Stimulated activated CD4-positive, alpha-beta T cell treated with anti-CD3 and anti-CD28 coated beads, Interleukin-4, amount 100 ng/mL, for 24 hours (primary cell): ENCODE results near the gene TMEM255B.
"Not testable (repeated sequence)": the region's sequence is repeated elsewhere in the genome, so short reads cannot be mapped to it uniquely, and the experiment has no call there.

ENCODE experiments used
- DNase-seq: peaks from one replicate; pipeline ENCODE4 v3.0.0-alpha.2; 2020

Gene TMEM255B

GRCh38 chr13:113820813-113821651 lies 62.0 kb downstream of the TMEM255B start:
- no peak for DNase-seq

- no peak for DNase-seq
Observed at GRCh38 chr13:113821847-113822246, 62.8 kb downstream of the TMEM255B start.

- DNase-seq, result no peak
Observed at GRCh38 chr13:113822266-113822665, 63.2 kb downstream of the TMEM255B start.

- DNase-seq, result no peak
Observed at GRCh38 chr13:113822956-113823744, 64.1 kb downstream of the TMEM255B start.

- DNase-seq, result no peak
Observed at GRCh38 chr13:113823771-113824170, 64.7 kb downstream of the TMEM255B start.

GRCh38 chr13:113825841-113826240 lies 66.8 kb downstream of the TMEM255B start:
- DNase-seq, result no peak

- DNase-seq, result not testable (repeated sequence)
Observed at GRCh38 chr13:113826446-113826845, 67.4 kb downstream of the TMEM255B start.

- DNase-seq, result no peak
Observed at GRCh38 chr13:113827021-113827420, 68.0 kb downstream of the TMEM255B start.

- no peak for DNase-seq
Observed at GRCh38 chr13:113828282-113828825, 69.3 kb downstream of the TMEM255B start.

- not testable (repeated sequence) for DNase-seq
Observed at GRCh38 chr13:113830426-113830950, 71.5 kb downstream of the TMEM255B start.

- DNase-seq, result no peak
Observed at GRCh38 chr13:113831061-113831460, 72.0 kb downstream of the TMEM255B start.

- DNase-seq, result no peak
Observed at GRCh38 chr13:113832205-113832604, 73.2 kb downstream of the TMEM255B start.

- no peak for DNase-seq
Observed at GRCh38 chr13:113832631-113833030, 73.6 kb downstream of the TMEM255B start.

GRCh38 chr13:113833111-113833830 lies 74.2 kb downstream of the TMEM255B start:
- no peak for DNase-seq

GRCh38 chr13:113834006-113834405 lies 75.0 kb downstream of the TMEM255B start:
- DNase-seq, result not testable (repeated sequence)

GRCh38 chr13:113834496-113835200 lies 75.6 kb downstream of the TMEM255B start:
- no peak for DNase-seq

GRCh38 chr13:113835461-113836270 lies 76.6 kb downstream of the TMEM255B start:
- no peak for DNase-seq

GRCh38 chr13:113836768-113837559 lies 77.9 kb downstream of the TMEM255B start:
- DNase-seq, result no peak

- no peak for DNase-seq
Observed at GRCh38 chr13:113837560-113838355, 78.7 kb downstream of the TMEM255B start.
